HEK293 (cell line): ENCODE measurements around the gene CNOT9.

Experiments
- CTCF ChIP-seq: fragments of 450-650 bp; formaldehyde crosslinking; IDR thresholded peaks from 2 replicates; pipeline ENCODE4 v1.5.1; 2016; ENCODE audit warnings: missing biosample characterization, missing genetic modification characterization
- PRDM4 ChIP-seq: fragments of 450-650 bp; formaldehyde crosslinking; IDR thresholded peaks from 2 replicates; pipeline ENCODE4 v1.5.1; 2017; ENCODE audit warnings: missing biosample characterization, missing genetic modification characterization
- SP2 ChIP-seq: fragments of 450-650 bp; formaldehyde crosslinking; IDR thresholded peaks from 2 replicates; pipeline ENCODE4 v1.5.1; 2016; ENCODE audit warnings: missing biosample characterization, missing genetic modification characterization
- ZFP69B ChIP-seq: fragments of 450-650 bp; formaldehyde crosslinking; IDR thresholded peaks from 2 replicates; pipeline ENCODE4 v1.5.1; 2016; ENCODE audit warnings: missing biosample characterization, missing genetic modification characterization
- ZNF747 ChIP-seq: fragments of 450-650 bp; formaldehyde crosslinking; IDR thresholded peaks from 2 replicates; pipeline ENCODE4 v1.5.1; 2016; ENCODE audit warnings: missing biosample characterization, missing genetic modification characterization
- TF ChIP-seq, protein P1 (sequence below): fragments of 450-650 bp; formaldehyde crosslinking; IDR thresholded peaks from 2 replicates; pipeline ENCODE4 v1.5.1; 2016; ENCODE audit warnings: missing biosample characterization, missing genetic modification characterization

- TF ChIP-seq CTCF (tag by site-specific recombination) (no peak), ZFP69B (no peak), PRDM4 (no peak), SP2 (tag by site-specific recombination) (no peak), ZNF747 (no peak)
- TF ChIP-seq, protein P1, sequence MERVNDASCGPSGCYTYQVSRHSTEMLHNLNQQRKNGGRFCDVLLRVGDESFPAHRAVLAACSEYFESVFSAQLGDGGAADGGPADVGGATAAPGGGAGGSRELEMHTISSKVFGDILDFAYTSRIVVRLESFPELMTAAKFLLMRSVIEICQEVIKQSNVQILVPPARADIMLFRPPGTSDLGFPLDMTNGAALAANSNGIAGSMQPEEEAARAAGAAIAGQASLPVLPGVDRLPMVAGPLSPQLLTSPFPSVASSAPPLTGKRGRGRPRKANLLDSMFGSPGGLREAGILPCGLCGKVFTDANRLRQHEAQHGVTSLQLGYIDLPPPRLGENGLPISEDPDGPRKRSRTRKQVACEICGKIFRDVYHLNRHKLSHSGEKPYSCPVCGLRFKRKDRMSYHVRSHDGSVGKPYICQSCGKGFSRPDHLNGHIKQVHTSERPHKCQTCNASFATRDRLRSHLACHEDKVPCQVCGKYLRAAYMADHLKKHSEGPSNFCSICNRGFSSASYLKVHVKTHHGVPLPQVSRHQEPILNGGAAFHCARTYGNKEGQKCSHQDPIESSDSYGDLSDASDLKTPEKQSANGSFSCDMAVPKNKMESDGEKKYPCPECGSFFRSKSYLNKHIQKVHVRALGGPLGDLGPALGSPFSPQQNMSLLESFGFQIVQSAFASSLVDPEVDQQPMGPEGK (tag by site-specific recombination): no peak
Measured at GRCh38 chr2:218540015-218540414, 28.6 kb upstream of the CNOT9 start.
